CD4-positive, alpha-beta T cell treated with Interferon gamma for 1 hour (primary cell): ENCODE data around the gene GATA5.
A peak's percentile ranks its signal among the peaks of the same experiment; 100 is the strongest.

Experiments used
- DNase-seq: peaks from one replicate; pipeline ENCODE4 v3.0.0-alpha.2; 2020

GATA5 gene, protein sequence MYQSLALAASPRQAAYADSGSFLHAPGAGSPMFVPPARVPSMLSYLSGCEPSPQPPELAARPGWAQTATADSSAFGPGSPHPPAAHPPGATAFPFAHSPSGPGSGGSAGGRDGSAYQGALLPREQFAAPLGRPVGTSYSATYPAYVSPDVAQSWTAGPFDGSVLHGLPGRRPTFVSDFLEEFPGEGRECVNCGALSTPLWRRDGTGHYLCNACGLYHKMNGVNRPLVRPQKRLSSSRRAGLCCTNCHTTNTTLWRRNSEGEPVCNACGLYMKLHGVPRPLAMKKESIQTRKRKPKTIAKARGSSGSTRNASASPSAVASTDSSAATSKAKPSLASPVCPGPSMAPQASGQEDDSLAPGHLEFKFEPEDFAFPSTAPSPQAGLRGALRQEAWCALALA

DNA sequence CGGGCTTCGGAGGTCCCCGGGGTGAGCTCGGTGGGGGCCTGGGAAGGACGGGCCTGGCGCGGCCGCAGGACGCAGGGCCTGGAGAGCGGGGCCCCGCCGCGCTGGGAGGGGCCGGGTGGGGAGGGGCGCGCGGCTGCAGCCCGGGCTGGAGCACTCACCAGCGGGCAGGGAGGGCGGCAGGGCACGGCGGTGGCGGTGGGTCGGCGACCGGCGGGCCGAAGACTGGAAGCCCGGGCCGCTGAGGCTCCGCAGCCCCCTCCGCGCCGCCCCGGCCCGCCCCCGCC, at the start of gene GATA5:
Gene GATA5 (minus strand): TSS at position 224 of the 284 bp plus-strand sequence. CDS start 474 bp downstream, outside the sequence.
- DNase-seq: no peak

- no peak for DNase-seq
Observed at GRCh38 chr20:62525014-62525413, 49.2 kb upstream of the GATA5 start.

- DNase-seq: no peak
Observed at GRCh38 chr20:62524505-62524911, 48.7 kb upstream of the GATA5 start.

GRCh38 chr20:62523473-62524203, 47.8 kb upstream of the GATA5 start:
- peak; percentile 34 for DNase-seq

DNA sequence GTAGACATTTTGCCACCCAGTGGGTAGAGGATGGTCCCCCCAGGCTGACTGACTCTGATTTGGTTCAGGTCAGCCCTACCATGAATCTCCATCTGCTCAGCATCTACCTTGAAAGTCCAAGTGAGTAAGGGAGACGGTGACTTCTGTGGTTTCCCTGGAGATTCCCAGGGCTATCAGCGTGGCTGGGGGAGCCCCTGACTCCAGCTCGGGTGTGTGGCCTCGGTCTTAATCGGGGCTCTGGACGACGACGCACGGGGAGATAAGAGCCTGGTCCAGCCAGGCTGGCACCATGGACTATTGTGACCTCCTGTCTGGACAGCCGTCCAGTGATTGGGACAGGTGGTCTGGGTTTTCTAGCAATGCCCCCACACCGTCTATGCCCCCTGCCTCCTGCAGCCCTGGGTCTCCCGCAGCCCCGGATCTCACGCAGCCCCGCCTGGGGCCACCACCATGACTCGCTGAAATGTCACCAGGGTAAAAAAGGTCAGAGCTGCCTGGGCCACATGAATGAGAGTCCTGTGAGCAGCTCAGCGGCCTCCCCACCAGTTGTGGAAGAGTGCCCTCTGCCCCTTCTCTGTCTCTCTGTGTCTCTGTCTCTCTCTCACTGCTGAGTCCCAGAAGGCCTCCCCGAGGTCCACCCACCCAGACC, 47.1 kb upstream of the GATA5 start:
- DNase-seq: no peak

DNA sequence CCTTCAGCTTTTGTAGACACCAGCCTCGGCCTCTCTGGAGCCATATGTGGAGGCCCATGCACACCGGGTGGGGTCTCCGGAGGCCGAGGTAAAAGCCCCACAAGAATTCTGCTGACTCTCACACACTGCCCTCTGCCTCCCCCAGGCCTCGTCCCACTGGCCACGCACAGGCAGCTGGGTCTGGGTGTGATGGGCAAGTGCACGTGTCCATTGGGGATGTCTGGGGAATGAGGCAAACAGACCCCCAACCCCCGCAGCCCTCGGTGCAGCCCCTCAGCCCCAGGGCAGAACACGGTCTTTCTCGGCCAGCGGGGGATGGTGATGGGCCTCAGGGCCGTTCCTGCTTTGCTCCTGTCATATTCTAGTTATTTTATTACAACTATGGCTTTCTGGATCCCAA, 44.0 kb upstream of the GATA5 start:
- DNase-seq: no peak

DNA sequence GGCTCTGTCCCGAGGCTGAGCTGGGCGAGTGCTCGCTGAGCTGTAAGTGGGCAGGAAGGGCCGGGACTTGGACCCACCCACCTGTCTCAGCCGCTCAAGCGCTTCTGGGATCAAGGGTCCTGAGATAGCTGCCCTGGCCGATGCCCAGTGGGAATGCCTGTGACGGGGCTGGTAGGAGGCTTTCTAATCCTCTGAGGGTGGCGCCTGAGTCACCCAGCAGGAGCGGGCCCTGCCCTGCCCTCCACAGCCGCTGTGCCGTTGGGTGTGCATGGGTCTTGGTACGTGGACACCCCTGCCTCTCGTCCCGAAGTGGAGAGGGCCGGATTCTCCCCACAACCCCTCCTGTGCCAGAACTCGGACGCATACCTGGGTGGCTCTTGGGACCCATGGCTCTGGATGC, 43.1 kb upstream of the GATA5 start:
- no peak for DNase-seq

GRCh38 chr20:62517901-62518610, 42.3 kb upstream of the GATA5 start:
- DNase-seq: no peak

- no peak for DNase-seq
Observed at GRCh38 chr20:62517168-62517567, 41.4 kb upstream of the GATA5 start.

DNA sequence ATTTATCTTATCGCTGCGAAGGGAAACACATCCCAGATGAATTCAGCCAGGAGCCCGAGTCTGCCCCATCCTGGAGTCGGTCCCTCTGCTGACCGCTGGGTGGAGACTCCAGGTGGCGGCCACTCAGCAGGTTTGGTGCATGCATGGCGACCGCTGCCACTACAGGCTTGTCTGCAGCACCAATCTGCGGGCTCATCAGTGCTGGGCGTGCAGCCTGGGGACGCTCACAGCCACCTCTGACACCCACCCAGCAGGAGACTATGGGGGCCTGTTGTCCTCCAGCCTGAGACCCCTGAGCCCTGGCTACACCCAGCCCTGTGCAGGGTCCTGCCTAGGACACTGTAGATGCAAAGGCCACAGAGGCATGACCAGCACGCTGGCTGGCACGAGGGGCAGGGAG, 40.5 kb upstream of the GATA5 start:
- no peak for DNase-seq

DNA sequence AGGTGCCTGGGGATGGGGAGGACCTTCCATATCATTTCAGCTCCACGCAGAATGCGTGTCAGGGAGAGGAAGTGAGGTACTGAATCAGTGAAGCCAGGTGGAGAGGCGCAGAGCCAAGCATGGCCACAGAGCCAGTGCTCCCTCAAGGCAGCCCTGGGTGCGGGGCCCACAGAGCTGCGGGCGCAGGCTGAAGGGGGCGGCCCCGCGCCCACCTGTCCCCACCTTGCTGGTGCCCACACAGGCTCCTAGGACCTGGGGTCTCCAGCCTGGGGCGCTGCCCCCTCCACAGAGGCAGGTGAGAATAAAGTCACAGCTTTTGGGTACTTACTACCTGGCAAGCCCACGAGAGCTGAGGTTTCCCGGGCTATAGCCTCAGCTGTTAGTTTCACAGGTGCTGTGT, 40.0 kb upstream of the GATA5 start:
- no peak for DNase-seq

DNA sequence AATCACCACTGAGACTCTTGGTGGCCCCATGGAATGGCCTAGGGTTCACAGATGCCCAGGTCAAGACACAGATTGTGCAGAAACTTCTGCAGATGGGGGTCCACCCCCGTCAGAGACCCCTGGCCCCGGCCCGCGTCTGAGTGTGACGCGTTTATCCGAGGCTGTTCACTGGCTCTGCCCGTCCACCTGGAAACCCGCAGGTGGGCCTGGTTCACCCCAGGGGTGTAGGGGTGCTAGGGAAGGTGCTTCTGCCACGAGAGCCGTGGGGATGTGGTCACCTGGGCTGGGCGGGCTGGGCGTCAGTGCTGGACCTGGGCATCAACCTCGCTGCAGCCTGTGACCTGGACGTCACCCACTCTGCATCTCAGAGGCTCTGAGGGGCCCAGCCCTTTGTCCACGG, 39.5 kb upstream of the GATA5 start:
- no peak for DNase-seq

DNA sequence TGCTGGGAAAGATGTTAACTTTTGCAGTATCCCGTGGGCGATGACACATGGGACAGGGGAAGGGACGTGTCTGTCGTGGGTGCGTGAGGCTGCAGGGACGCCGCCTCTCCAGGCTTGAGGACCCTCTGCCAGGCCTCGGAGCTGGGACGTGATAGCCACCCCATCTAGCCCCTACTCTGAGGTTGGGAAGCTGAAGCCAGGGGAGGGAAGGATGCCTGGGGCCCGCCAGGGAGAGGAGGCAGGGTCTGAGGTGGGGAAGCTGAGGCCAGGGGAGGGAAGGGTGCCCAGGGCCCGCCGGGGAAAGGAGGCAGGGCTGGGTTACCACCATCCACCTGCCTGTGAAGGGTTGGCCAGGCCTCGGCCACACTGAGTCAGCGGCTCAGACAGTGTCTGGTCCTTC, 38.2 kb upstream of the GATA5 start:
- DNase-seq: no peak

GRCh38 chr20:62511915-62512610, 36.3 kb upstream of the GATA5 start:
- DNase-seq: no peak

DNA sequence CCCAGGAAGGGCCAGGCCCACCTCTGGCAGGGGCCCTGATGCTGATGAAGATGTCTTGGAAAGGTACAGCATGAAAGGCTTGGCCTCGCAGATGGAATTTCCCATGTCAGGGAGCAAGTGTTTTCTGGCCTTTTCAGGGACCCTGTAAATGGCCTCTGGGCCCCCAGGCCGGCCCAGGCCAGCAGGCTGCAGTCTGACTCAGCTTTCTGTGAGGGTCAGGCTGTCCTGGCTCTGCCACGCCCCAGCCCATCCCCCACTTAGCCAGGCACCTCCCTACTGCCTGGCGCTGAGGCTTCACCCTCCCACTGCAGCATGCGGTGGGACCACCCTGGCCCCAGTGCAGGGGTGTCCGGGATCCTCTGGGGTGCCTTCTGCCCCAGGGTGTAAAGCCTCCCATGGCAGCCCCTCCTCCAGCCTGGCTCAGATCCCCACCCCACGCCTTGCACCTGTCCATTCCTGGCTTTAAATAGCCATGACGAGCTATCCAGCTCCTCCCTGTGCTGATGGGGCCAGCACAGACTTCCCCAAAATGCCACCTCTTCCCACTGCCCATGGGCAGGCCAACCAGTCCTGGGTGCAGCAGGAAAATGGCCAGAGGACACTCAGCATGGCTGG, 35.6 kb upstream of the GATA5 start:
- no peak for DNase-seq

- DNase-seq: no peak
Observed at GRCh38 chr20:62508641-62509051, 32.9 kb upstream of the GATA5 start.

GRCh38 chr20:62507991-62508640, 32.3 kb upstream of the GATA5 start:
- no peak for DNase-seq

DNA sequence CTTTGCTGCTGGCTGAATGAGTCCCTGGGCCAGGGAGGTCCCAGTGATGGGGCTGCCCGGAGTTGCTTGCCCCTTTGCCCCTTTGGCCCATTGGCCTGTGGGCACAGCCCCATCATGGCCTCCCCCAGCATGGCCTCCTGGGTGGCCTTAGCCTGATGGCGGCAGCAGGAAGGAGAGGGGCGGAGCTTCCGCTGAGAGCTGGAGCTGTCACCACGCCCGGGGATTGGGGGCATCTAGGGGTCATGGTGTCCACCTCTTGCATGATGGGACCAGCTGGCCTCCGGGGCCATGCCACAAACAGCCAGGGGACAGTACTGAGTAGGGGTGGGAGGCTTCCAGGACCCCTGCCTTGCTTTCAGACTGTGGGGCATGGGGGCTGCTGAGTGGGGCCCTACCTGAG, 31.5 kb upstream of the GATA5 start:
- DNase-seq: no peak

DNA sequence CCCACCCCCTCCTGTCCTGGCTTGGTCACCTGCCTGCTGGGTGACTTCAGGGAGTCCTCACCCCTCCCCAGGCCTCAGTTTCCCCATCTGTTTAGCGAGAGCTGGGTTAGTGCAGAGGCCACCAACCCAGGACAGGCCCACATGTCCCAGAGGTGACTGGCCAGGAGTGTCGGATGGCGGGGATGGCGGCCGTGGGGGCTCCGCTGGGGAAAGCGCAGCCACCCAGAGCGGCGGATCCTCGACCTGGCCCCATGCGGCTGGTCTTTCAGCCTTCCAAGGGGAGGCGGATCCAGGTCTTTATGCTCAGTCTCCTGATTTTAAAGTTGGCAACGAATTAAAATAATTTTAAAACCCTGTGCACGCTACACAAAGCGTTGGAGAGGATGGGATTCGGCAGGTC, 31.0 kb upstream of the GATA5 start:
- DNase-seq: no peak

DNA sequence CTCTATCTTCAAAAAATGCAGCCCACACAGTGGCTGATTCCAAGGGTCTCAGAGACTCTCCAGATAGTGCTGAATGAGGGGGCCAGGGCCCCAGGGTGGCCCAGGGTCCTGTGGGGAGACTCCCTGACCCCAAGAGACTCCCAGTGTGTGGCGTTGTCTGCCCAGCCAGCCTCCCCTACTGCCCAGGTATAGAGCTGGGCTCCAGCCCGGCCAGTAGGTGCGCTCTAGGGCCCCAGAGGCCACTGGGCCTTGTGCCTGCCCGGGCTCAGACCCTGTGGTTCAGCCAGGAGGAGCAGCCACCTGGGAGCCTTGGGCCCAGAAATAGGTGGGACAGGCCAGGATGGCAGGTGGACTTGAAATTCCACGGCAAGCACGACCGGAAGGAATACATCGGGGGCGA, 30.3 kb upstream of the GATA5 start:
- no peak for DNase-seq

DNA sequence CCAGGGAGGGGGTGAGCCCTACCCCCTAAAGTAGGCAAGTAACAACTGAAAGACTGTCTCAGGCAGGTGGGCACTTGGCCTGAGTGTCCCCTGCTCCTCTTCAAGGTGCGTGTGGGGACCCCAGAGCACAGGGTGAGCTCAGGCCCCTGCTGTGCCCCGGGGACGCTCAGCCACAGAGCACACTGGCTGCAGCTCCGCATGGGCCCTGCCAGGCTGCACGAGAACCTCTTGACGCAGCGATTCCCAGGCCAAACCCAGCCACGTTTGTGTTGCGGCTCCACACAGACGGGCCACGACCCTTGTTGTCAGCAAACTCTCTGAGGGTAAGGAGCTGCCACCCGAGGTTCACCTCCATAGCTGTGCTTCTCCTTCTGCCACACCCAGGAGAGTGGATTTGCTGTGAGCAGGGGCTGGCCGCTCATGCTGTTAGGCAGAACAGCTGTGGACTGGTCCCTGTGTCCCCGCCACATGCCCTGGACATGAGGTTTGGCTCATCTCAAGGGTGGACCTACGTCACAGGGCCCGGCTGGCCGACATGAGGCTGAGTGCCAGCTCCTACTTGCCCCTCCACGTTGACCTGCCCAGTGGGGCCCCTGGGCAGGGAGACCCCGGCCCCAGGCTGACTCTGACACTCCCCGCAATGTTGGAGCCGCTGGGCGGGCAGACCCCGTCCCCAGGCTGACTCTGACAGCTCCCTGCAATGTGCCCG, 29.7 kb upstream of the GATA5 start:
- no peak for DNase-seq
